ENCODE data around the gene TP63. TPM values are rescaled to one million over a fixed set of nuclear protein-coding genes. Genes with fewer than 3 reads are reported as not detected.

The TP63 gene
- total RNA-seq, 4 donors from 2014 or later: 1.5 to 2.5 TPM; not detected in 2

DNA sequence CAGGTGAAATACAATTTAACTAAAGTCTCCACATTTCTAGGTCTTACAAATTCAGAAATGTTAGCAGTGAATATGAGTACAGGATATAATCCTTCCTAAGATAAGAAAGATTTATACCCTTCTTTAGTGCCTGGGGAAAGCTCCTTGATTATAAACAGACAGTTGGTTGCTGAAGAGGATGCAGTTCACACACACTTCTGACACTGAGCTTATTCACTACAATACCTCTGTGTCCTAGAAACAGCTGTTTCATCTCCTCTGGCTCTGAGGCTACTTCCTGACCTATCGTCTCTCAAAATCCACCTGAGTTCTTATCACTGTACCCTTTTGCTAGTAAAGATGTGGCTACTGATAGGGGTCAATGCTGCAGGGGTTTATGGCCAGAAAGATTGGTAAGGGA is 57.1 kb downstream of the TP63 start:
- no peaks in the 10 kb centered on the region for H3K36me3 ChIP-seq
- no peak for TF ChIP-seq POLR2A (IDR thresholded peaks at IDR 0.05)
- intact Hi-C loops (cut with DNase I; ENCODE audit: low total_unique reads): no loop called here
- no peak for DNase-seq
- no peaks in the 10 kb centered on the region for H3K27me3 ChIP-seq
- no peaks in the 10 kb centered on the region for H3K9me3 ChIP-seq
- H3K4me1 ChIP-seq: no peaks in the 10 kb centered on the region
- H3K4me3 ChIP-seq: no peak overlapping the region
- no peak overlapping the region for H3K27ac ChIP-seq

DNA sequence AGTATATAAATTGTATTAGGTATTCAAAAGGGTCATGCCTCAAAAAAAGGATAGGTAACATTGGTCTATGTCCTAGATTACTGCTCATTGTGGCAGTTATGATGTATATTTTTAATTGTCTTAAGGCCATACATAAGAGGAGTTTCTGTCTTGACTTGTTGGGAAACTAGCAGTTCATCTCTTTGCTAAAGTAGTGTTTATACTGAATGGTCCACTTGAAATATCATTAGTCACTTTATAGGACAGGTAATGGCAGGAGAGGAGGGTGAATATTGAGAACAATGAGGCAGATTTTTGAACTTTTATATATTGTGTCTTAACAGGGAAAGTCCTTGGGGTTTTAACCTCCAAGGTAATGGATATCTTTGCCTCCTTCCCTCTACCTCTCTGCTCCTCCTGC is 58.4 kb downstream of the TP63 start:
- no peak for DNase-seq
- Histone ChIP-seq H3K27me3 (no peaks in the 10 kb centered on the region), H3K4me1 (no peaks in the 10 kb centered on the region), H3K36me3 (no peaks in the 10 kb centered on the region), H3K9me3 (no peaks in the 10 kb centered on the region), H3K27ac (no peak overlapping the region), H3K4me3 (no peak overlapping the region)
- TF ChIP-seq, protein P1, sequence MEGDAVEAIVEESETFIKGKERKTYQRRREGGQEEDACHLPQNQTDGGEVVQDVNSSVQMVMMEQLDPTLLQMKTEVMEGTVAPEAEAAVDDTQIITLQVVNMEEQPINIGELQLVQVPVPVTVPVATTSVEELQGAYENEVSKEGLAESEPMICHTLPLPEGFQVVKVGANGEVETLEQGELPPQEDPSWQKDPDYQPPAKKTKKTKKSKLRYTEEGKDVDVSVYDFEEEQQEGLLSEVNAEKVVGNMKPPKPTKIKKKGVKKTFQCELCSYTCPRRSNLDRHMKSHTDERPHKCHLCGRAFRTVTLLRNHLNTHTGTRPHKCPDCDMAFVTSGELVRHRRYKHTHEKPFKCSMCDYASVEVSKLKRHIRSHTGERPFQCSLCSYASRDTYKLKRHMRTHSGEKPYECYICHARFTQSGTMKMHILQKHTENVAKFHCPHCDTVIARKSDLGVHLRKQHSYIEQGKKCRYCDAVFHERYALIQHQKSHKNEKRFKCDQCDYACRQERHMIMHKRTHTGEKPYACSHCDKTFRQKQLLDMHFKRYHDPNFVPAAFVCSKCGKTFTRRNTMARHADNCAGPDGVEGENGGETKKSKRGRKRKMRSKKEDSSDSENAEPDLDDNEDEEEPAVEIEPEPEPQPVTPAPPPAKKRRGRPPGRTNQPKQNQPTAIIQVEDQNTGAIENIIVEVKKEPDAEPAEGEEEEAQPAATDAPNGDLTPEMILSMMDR (IDR thresholded peaks at IDR 0.05): no peak
- TF ChIP-seq POLR2A (IDR thresholded peaks at IDR 0.05): no peak
- intact Hi-C loops (cut with DNase I; ENCODE audit: low total_unique reads): no loop called here

- DNase-seq: no peak
- Histone ChIP-seq H3K9me3 (no peaks in the 10 kb centered on the region), H3K4me1 (no peaks in the 10 kb centered on the region), H3K4me3 (no peak overlapping the region), H3K36me3 (no peaks in the 10 kb centered on the region), H3K27me3 (no peaks in the 10 kb centered on the region), H3K27ac (no peak overlapping the region)
- no peak for TF ChIP-seq POLR2A (IDR thresholded peaks at IDR 0.05)
- intact Hi-C loops (cut with DNase I; ENCODE audit: low total_unique reads): no loop called here
These were observed 59.0 kb downstream of the TP63 start for GRCh38 chr3:189690237-189690636.

- no peak for DNase-seq
- H3K4me1 ChIP-seq: no peaks in the 10 kb centered on the region
- H3K27ac ChIP-seq: no peak overlapping the region
- TF ChIP-seq, protein P1 (IDR thresholded peaks at IDR 0.05): no peak
- no peak for TF ChIP-seq POLR2A (IDR thresholded peaks at IDR 0.05)
- H3K36me3 ChIP-seq: no peaks in the 10 kb centered on the region
- no peaks in the 10 kb centered on the region for H3K27me3 ChIP-seq
- intact Hi-C loops (cut with DNase I; ENCODE audit: low total_unique reads): no loop called here
- H3K9me3 ChIP-seq: no peaks in the 10 kb centered on the region
- no peak overlapping the region for H3K4me3 ChIP-seq
These were observed 59.5 kb downstream of the TP63 start for GRCh38 chr3:189690672-189691071.

- no peaks in the 10 kb centered on the region for H3K4me1 ChIP-seq
- DNase-seq: no peak
- TF ChIP-seq, protein P1 (IDR thresholded peaks at IDR 0.05): no peak
- TF ChIP-seq POLR2A (IDR thresholded peaks at IDR 0.05): no peak
- no peaks in the 10 kb centered on the region for H3K9me3 ChIP-seq
- intact Hi-C loops (cut with DNase I; ENCODE audit: low total_unique reads): no loop called here
- H3K4me3 ChIP-seq: no peak overlapping the region
- no peaks in the 10 kb centered on the region for H3K27me3 ChIP-seq
- H3K36me3 ChIP-seq: no peaks in the 10 kb centered on the region
- H3K27ac ChIP-seq: no peak overlapping the region
These were observed 64.2 kb downstream of the TP63 start for GRCh38 chr3:189695400-189695799.

GRCh38 chr3:189698811-189699210 is 67.6 kb downstream of the TP63 start:
- TF ChIP-seq POLR2A (IDR thresholded peaks at IDR 0.05): no peak
- TF ChIP-seq, protein P1 (IDR thresholded peaks at IDR 0.05): no peak

More at GRCh38 chr3:189698811-189699210, 67.6 kb downstream of the TP63 start:
- DNase-seq: no peak
- no peaks in the 10 kb centered on the region for H3K27me3 ChIP-seq
- intact Hi-C loops (cut with DNase I; ENCODE audit: low total_unique reads): no loop called here
- H3K27ac ChIP-seq: no peak overlapping the region
- no peaks in the 10 kb centered on the region for H3K9me3 ChIP-seq
- H3K4me1 ChIP-seq: no peaks in the 10 kb centered on the region
- no peaks in the 10 kb centered on the region for H3K36me3 ChIP-seq
- H3K4me3 ChIP-seq: no peak overlapping the region

All from uterus (tissue), 4 donors.